ENCODE results near the gene GYPC.
"Not testable (repeated sequence)": the region's sequence is repeated elsewhere in the genome, so short reads cannot be mapped to it uniquely, and the experiment has no call there.

The GYPC gene

GRCh38 chr2:126671488-126671887 lies 15.5 kb downstream of the GYPC start:
- no peak for DNase-seq

DNA sequence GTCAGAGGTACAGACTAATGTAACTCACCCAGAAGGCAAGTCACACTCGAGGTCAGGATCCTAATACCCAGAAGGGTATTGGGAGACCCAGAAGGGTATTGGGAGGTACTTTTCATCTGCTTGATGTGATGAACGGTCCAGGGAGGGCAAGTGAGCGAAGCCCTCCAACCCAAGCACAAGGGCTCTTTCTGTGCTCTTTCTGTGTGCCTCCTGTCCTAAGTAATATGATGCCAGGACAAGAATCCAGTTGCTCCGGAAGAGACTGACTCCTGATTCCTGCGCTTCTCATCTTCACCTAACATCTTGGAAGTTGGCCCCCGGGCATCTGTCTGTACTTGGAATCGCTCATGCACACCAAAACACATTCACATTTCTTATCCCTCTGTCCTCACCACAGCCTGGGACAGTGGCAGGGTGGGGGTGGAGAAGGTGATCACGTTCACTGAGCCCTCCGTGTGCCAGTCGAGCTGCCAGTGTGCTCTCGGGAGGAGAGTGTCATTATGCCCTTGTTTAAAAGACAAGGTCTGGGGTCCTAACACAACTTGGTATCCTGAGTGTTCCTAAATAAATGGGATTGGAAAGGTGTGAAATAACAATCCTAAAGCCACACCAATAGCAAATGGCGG lies 17.1 kb downstream of the GYPC start:
- no peak for DNase-seq

GRCh38 chr2:126674075-126674744 lies 18.3 kb downstream of the GYPC start:
- no peak for DNase-seq

- no peak for DNase-seq
Observed at GRCh38 chr2:126675637-126676036, 19.7 kb downstream of the GYPC start.

DNA sequence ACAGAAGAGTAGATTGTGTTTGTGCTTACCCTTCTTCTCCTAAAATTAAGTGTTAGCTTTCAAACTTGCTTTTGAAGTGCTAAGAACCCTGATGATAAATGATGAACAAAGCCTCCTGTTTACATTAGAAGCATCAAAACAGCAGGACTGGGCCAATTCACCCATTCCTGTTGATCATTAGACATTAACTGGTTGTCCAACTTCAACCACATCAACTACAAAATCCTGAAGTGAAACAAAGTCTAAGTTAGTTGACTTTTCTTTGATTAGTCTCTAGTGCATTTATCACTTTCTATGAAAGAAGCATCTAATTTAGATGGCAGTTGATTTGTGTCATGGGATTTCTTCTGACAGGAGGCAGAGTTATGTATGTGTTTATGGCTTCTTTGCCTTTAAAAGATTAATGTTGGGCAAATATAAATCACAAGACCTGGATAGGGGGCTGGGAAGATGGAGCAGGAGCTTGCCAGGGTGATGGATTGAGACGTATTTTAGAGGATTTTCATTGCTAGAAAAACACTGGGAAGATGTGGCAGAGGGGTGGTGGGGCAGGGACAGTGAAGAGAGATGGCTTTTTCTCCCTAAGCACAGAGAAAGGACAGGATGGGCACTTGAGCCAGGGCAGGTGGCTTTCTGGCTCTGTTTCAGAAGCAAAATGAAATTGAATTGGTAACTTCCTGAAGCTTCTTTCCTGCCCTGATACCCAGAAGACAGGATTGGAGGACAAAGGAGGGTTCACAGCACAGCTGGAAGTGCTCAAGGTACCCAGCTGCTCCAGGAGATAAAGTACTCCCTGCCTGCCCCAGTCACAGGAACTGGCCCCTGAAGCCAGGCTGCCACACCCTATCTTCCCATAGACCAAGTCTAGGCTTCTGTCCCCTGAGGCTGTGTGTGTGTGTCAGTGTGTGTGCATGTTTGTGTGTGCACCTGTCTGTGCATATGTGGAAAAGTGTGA lies 20.5 kb downstream of the GYPC start:
- no peak for DNase-seq

GRCh38 chr2:126677176-126677538 lies 21.2 kb downstream of the GYPC start:
- no peak for DNase-seq

DNA sequence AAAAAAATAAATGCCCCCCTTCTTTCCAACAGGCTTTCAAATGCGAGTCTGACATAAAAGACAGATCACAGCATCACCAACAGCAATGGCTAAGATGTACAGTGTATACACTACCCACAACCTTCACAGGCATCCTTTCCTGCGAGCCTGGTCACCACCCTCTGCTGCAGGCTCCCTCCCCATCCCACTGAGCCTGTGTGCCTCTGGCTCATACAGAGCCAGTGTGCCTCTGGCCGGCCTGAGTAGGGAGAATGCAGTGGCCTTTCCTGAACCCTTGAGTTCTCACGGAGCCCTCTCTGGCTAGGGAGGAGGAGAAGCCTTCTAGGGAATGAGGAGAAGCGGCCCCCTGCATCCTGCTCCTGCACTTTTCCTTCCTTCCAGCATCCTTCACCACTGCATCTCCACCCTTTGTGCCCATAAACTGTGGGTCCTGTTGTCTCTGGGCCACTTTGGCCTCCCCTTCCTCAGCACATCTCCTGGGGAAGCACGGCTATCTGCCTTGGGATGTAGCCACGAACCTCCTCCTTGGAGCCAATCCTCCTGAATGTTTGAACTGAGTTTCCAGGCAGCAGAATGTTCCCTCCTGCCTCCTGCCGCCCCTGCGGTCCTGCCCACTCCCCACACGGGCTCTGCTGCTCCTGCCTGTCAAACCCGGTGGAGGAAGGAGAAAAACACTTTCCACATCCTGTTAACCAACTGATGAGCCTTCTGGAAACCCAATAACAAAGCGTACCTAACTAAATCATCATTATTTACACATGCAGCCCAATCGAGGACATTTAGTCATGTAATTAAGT lies 22.5 kb downstream of the GYPC start:
- DNase-seq = no peak

- no peak for DNase-seq
Observed at GRCh38 chr2:126679094-126679713, 23.2 kb downstream of the GYPC start.

GRCh38 chr2:126681505-126681904 lies 25.5 kb downstream of the GYPC start:
- DNase-seq = no peak

- DNase-seq = no peak
Observed at GRCh38 chr2:126685629-126686028, 29.7 kb downstream of the GYPC start.

- DNase-seq = no peak
Observed at GRCh38 chr2:126686286-126686685, 30.3 kb downstream of the GYPC start.

- DNase-seq = no peak
Observed at GRCh38 chr2:126686841-126687485, 31.0 kb downstream of the GYPC start.

- no peak for DNase-seq
Observed at GRCh38 chr2:126687503-126687902, 31.5 kb downstream of the GYPC start.

DNA sequence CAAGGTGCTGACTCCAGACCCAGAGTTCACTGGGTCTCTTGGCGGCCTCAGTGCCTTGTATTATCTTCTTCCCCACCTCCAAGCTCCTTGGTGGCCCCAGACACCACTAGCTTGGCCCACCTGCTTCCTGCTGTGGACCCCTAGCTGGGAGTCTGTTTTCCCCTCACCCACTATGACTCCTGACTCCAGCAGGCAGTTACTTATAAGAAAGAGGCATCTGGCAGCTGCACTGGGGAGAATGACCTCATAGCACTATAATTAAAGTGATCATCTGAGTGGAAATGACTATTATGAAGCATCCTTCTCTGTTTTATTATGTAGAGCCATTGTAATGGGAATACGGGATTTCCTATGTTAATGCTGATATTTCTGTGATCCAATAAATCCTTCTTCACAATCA lies 32.6 kb downstream of the GYPC start:
- not testable (repeated sequence) for DNase-seq

DNA sequence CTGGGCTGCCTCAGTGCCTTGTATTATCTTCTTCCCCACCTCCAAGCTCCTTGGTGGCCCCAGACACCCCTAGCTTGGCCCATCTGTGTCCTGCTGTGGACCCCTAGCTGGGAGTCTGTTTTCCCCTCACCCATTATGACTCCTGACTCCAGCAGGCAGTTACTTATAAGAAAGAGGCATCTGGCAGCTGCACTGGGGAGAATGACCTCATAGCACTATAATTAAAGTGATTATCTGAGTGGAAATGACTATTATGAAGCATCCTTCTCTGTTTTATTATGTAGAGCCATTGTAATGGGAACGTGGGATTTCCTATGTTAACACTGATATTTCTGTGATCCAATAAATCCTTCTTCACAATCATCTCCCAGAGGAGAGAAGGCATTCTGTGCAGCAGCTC lies 36.3 kb downstream of the GYPC start:
- DNase-seq = not testable (repeated sequence)

DNA sequence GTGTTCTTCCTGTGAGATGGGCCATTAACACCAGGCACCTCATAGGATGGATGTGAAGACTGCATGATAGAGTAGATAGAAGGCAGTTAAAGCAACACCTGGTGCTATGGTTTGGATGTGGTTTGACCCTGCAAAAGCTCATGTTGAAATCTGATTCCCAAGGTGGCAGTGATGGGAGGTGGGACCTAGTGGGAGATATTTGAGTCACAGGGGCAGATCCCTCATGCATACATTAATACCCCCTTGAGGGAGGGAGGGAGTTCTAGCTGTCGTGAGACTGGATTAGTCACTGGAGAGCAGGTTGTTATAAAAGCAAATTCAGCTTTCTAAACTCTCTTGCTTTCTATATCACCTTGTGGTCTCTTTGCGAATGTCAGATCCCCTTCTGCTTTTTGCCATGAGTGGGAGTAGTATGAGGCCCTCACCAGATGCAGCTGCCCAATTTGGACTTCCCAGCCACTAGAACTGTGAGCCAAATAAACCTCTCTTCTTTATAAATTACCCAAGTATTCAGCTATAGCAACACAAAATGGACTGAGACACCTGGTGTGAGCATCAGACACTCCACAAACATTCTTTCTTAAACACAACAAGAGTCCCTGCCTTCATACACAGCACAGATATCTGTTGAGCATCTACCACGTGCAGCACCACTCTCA lies 37.1 kb downstream of the GYPC start:
- not testable (repeated sequence) for DNase-seq

GRCh38 chr2:126696644-126697520 lies 40.9 kb downstream of the GYPC start:
- DNase-seq = no peak

- DNase-seq = no peak
Observed at GRCh38 chr2:126698376-126698775, 42.4 kb downstream of the GYPC start.

GRCh38 chr2:126699018-126699417 lies 43.1 kb downstream of the GYPC start:
- no peak for DNase-seq

Measured in suppressor macrophage treated with lipopolysaccharide for 4 hours (primary cell).